Measurements from ENCODE around the gene TREM1.

TREM1 gene

DNA sequence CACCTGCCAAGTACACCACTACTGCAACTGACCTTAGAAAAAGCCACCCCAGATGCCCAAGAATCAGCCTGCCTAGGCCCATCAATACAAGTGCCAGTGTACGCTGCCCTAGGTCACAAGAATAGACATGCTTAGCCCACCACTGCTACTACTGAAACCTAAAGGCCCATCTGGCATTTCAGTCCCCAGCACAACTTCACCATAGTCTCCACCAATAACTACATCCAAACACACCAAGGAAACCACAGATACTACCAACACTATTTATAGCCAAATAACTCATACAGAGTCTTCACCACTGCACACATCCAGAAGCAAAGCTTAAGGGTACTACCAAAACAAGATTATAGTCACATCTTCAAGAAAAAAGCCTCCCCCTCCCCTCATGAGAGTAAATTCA, 30.1 kb downstream of the TREM1 start:
- TF ChIP-seq CEBPB (IDR thresholded peaks at IDR 0.05) (no peak), TEAD4 (IDR thresholded peaks at IDR 0.05) (no peak), TCF12 (IDR thresholded peaks at IDR 0.05; ENCODE audit: low read depth) (no peak), FOXM1 (IDR thresholded peaks at IDR 0.05; ENCODE audit: borderline replicate concordance, low read depth) (no peak), EP300 (IDR thresholded peaks at IDR 0.05; ENCODE audit: borderline replicate concordance) (no peak), YY1 (IDR thresholded peaks at IDR 0.05; ENCODE audit: low read depth) (no peak), TAF1 (IDR thresholded peaks at IDR 0.05; ENCODE audit: low read depth) (no peak), RAD21 (IDR thresholded peaks at IDR 0.05; ENCODE audit: low read depth) (no peak), ZBTB7A (IDR thresholded peaks at IDR 0.05; ENCODE audit: low read depth) (no peak), EGR1 (IDR thresholded peaks at IDR 0.05) (no peak), CREB1 (IDR thresholded peaks at IDR 0.05; ENCODE audit: low read depth) (no peak)
- TF ChIP-seq, protein P1, sequence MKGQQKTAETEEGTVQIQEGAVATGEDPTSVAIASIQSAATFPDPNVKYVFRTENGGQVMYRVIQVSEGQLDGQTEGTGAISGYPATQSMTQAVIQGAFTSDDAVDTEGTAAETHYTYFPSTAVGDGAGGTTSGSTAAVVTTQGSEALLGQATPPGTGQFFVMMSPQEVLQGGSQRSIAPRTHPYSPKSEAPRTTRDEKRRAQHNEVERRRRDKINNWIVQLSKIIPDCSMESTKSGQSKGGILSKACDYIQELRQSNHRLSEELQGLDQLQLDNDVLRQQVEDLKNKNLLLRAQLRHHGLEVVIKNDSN (IDR thresholded peaks at IDR 0.05), result no peak
- TF ChIP-seq, protein P2, sequence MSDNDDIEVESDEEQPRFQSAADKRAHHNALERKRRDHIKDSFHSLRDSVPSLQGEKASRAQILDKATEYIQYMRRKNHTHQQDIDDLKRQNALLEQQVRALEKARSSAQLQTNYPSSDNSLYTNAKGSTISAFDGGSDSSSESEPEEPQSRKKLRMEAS (IDR thresholded peaks at IDR 0.05), result no peak
- TF ChIP-seq, protein P3, sequence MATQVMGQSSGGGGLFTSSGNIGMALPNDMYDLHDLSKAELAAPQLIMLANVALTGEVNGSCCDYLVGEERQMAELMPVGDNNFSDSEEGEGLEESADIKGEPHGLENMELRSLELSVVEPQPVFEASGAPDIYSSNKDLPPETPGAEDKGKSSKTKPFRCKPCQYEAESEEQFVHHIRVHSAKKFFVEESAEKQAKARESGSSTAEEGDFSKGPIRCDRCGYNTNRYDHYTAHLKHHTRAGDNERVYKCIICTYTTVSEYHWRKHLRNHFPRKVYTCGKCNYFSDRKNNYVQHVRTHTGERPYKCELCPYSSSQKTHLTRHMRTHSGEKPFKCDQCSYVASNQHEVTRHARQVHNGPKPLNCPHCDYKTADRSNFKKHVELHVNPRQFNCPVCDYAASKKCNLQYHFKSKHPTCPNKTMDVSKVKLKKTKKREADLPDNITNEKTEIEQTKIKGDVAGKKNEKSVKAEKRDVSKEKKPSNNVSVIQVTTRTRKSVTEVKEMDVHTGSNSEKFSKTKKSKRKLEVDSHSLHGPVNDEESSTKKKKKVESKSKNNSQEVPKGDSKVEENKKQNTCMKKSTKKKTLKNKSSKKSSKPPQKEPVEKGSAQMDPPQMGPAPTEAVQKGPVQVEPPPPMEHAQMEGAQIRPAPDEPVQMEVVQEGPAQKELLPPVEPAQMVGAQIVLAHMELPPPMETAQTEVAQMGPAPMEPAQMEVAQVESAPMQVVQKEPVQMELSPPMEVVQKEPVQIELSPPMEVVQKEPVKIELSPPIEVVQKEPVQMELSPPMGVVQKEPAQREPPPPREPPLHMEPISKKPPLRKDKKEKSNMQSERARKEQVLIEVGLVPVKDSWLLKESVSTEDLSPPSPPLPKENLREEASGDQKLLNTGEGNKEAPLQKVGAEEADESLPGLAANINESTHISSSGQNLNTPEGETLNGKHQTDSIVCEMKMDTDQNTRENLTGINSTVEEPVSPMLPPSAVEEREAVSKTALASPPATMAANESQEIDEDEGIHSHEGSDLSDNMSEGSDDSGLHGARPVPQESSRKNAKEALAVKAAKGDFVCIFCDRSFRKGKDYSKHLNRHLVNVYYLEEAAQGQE (IDR thresholded peaks at IDR 0.05; ENCODE audit: low read depth), result no peak

DNA sequence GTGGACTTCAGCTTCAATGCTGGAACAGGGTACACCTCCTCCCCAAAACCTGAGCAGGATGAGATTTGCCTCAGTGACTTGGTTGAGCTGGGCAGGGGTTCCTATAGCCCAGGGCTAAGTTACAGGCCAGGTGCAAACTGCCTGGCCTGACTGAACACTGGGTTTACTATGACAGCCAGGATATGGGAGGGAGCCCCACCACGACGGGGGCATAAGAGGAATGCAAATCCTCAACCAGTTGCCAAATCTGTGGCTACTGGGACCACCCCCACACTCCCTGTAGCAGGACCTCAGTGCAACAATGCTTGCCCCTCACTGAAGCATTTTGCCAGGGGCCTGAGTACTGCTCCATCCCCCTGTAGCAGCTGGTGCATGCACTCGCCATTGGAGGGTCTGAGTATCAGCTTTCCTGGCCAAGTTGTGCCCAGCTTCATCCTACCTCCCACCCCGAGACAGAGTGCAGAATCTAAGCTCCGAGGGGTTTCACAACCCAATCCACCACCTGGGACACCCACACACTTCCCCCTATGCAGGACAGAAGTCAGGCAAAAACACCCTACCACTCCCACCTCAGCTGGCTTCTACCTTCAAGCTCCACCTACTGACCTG, 30.7 kb downstream of the TREM1 start:
- TF ChIP-seq, protein P2 (IDR thresholded peaks at IDR 0.05), result no peak
- TF ChIP-seq, protein P1 (IDR thresholded peaks at IDR 0.05), result no peak
- no peak for TF ChIP-seq TAF1 (IDR thresholded peaks at IDR 0.05; ENCODE audit: low read depth)
- TF ChIP-seq EGR1 (IDR thresholded peaks at IDR 0.05), result no peak
- no peak for TF ChIP-seq NFIC (IDR thresholded peaks at IDR 0.05)
- no peak for TF ChIP-seq CREB1 (IDR thresholded peaks at IDR 0.05; ENCODE audit: low read depth)
- no peak for TF ChIP-seq CEBPB (IDR thresholded peaks at IDR 0.05)
- no peak for TF ChIP-seq ZBTB7A (IDR thresholded peaks at IDR 0.05; ENCODE audit: low read depth)
- TF ChIP-seq TCF12 (IDR thresholded peaks at IDR 0.05; ENCODE audit: low read depth), result no peak
- TF ChIP-seq, protein P3 (IDR thresholded peaks at IDR 0.05; ENCODE audit: low read depth), result no peak
- TF ChIP-seq YY1 (IDR thresholded peaks at IDR 0.05; ENCODE audit: low read depth), result no peak
- TF ChIP-seq FOXM1 (IDR thresholded peaks at IDR 0.05; ENCODE audit: borderline replicate concordance, low read depth), result no peak
- TF ChIP-seq TEAD4 (IDR thresholded peaks at IDR 0.05), result no peak
- TF ChIP-seq RAD21 (IDR thresholded peaks at IDR 0.05; ENCODE audit: low read depth), result no peak

DNA sequence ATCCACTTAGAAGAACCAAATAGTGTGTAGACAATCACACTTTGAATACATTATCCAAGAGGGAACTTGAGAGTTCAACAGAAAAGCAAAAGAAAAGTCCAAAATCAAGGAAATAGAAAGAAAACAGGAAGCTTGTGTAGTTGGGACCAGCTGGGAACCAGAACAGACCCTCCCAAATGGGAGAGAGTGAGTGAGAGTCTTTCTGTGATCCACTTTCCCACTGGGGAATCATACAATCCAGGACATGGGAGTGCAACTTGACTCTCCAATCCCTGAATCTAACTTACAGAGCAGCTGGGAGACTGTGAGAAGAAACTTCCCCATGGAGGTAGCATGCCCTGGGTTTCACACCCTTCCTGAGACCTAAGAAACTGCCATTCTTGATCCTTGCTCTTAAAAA, 31.4 kb downstream of the TREM1 start:
- TF ChIP-seq FOXM1 (IDR thresholded peaks at IDR 0.05; ENCODE audit: borderline replicate concordance, low read depth) (no peak), TAF1 (IDR thresholded peaks at IDR 0.05; ENCODE audit: low read depth) (no peak), YY1 (IDR thresholded peaks at IDR 0.05; ENCODE audit: low read depth) (no peak), TEAD4 (IDR thresholded peaks at IDR 0.05) (no peak), CEBPB (IDR thresholded peaks at IDR 0.05) (no peak), ZBTB7A (IDR thresholded peaks at IDR 0.05; ENCODE audit: low read depth) (no peak), NFIC (IDR thresholded peaks at IDR 0.05) (no peak), TCF12 (IDR thresholded peaks at IDR 0.05; ENCODE audit: low read depth) (no peak), EP300 (IDR thresholded peaks at IDR 0.05; ENCODE audit: borderline replicate concordance) (no peak), RAD21 (IDR thresholded peaks at IDR 0.05; ENCODE audit: low read depth) (no peak), EGR1 (IDR thresholded peaks at IDR 0.05) (no peak), CREB1 (IDR thresholded peaks at IDR 0.05; ENCODE audit: low read depth) (no peak)
- TF ChIP-seq, protein P3 (IDR thresholded peaks at IDR 0.05; ENCODE audit: low read depth), result no peak
- TF ChIP-seq, protein P1 (IDR thresholded peaks at IDR 0.05), result no peak
- TF ChIP-seq, protein P2 (IDR thresholded peaks at IDR 0.05), result no peak
